GM12878 (cell line): Measurements from ENCODE around the gene MYH10. TPM values are rescaled to one million over a fixed set of nuclear protein-coding genes. Genes with fewer than 3 reads are reported as not detected.

ENCODE experiments used
- ATAC-seq: fragments of 200-7000 bp; cut with Tn5 transposase; 3 replicates; pipeline ENCODE4 v1.9.1; 2020; ENCODE audit warnings: mild to moderate bottlenecking, moderate library complexity
- BruUV-seq: library from RNA; stranded (reverse); fragments of 400-500 nt; replicated peaks from 2 replicates; lab custom pipeline; 2021; lab: Mats Ljungman, UMichigan
- CTCF ChIA-PET: fragments of 300-600 bp; sonication (Branson Sonifier 250); formaldehyde crosslinking; extraction: SDS; loops from one replicate; lab custom pipeline; 2021; ENCODE audit warnings: inconsistent platforms; lab: Yijun Ruan, JAX
- POLR2A ChIA-PET: fragments of 350-600 bp; formaldehyde crosslinking; extraction: SDS; loops from one replicate; lab custom pipeline; 2021; ENCODE audit warnings: inconsistent platforms; lab: Charles Lee
- RAD21 ChIA-PET: fragments of 300-600 bp; sonication (Branson Sonifier 250); formaldehyde crosslinking; loops from one replicate; lab custom pipeline; 2023; ENCODE audit warnings: antibody characterized with exemption; ENCODE audit not compliant: unreplicated experiment; lab: Charles Lee
- SMC1A ChIA-PET: fragments of 300-600 bp; sonication (Branson Sonifier 250); formaldehyde crosslinking; loops from one replicate; lab custom pipeline; 2023; ENCODE audit not compliant: unreplicated experiment, uncharacterized antibody; lab: Charles Lee
- DNase-seq: peaks from one replicate; pipeline ENCODE4 v3.0.0-alpha.2; 2011; ENCODE audit warnings: low read depth, low spot score
- FAIRE-seq: peaks from 3 replicates; lab custom pipeline; 2011; peaks lifted over from hg19 to GRCh38; lab: Jason Lieb, UNC
- H2AFZ ChIP-seq: 2 replicates; pipeline ENCODE4 v1.6.0; 2011; ENCODE audit warnings: low read depth, low read length, control low read depth; ENCODE audit not compliant: control insufficient read depth
- H3K27ac ChIP-seq: 2 replicates; pipeline ENCODE4 v1.5.1; 2011; ENCODE audit warnings: control low read depth; ENCODE audit not compliant: control insufficient read depth, insufficient read depth
- H3K27me3 ChIP-seq, 2 experiments: replicated peaks in 1 of 2; 2 replicates each; pipeline versions ENCODE4 v1.6.0 to v1.6.1; 2011; ENCODE audit warnings: low read length in 1 of 2; ENCODE audit not compliant: control insufficient read depth in 2 of 2, insufficient read depth in 2 of 2
- H3K36me3 ChIP-seq, 2 experiments: 2 replicates each; pipeline ENCODE4 v1.5.1; 2011; ENCODE audit warnings: low read length in 1 of 2; ENCODE audit not compliant: control insufficient read depth in 2 of 2, insufficient read depth in 2 of 2
- H3K4me1 ChIP-seq: 2 replicates; pipeline ENCODE4 v1.6.1; 2011; ENCODE audit warnings: mild to moderate bottlenecking, low read length, moderate library complexity, mixed read lengths; ENCODE audit not compliant: control insufficient read depth, insufficient read depth
- H3K4me2 ChIP-seq: 2 replicates; pipeline ENCODE4 v1.6.0; 2011; ENCODE audit warnings: control low read depth; ENCODE audit not compliant: control insufficient read depth, insufficient read depth
- H3K4me3 ChIP-seq: fragments of 200-600 bp; sonication (generic); 2 replicates; pipeline ENCODE4 v1.5.1; 2016
- H3K79me2 ChIP-seq: 2 replicates; pipeline ENCODE4 v1.6.0; 2011; ENCODE audit warnings: low read length; ENCODE audit not compliant: control insufficient read depth, insufficient read depth
- H3K9ac ChIP-seq: 2 replicates; pipeline ENCODE4 v1.8.0; 2011; ENCODE audit warnings: low read length, control low read depth, mixed read lengths; ENCODE audit not compliant: control insufficient read depth, insufficient read depth
- H3K9me3 ChIP-seq: replicated peaks from 3 replicates; pipeline ENCODE4 v1.5.1; 2011; ENCODE audit warnings: mild to moderate bottlenecking, low read length; ENCODE audit not compliant: control insufficient read depth, insufficient read depth
- H4K20me1 ChIP-seq: 2 replicates; pipeline ENCODE4 v1.6.0; 2011; ENCODE audit not compliant: control insufficient read depth, insufficient read depth
- ASH2L ChIP-seq: fragments of 300-600, 200-600 bp; sonication (generic); IDR thresholded peaks from 2 replicates; pipeline ENCODE4 v1.6.1; 2017; ENCODE audit warnings: low read depth, mild to moderate bottlenecking, borderline replicate concordance
- MTA2 ChIP-seq: fragments of 450-650 bp; IDR thresholded peaks from 2 replicates; pipeline ENCODE4 v1.6.1; 2016; ENCODE audit warnings: low read depth, mild to moderate bottlenecking, moderate library complexity
- NFIC ChIP-seq: IDR thresholded peaks from 2 replicates; pipeline ENCODE4 v1.6.1; 2012; ENCODE audit warnings: low read depth, mild to moderate bottlenecking, inconsistent platforms, low read length, moderate library complexity
- NFXL1 ChIP-seq: fragments of 450-650 bp; IDR thresholded peaks from 2 replicates; pipeline ENCODE4 v1.6.1; 2017; ENCODE audit warnings: antibody characterized with exemption, mild to moderate bottlenecking, borderline replicate concordance
- SUZ12 ChIP-seq: fragments of 200-600 bp; sonication (generic); IDR thresholded peaks from one replicate; pipeline ENCODE4 v1.6.1; 2018; ENCODE audit warnings: antibody characterized with exemption, mild to moderate bottlenecking; ENCODE audit not compliant: unreplicated experiment
- WGBS: methylation state at CpG from one replicate; pipeline ENCODE4 v1.1.6; 2016; ENCODE audit warnings: low lambda C conversion rate; ENCODE audit not compliant: insufficient replicate concordance, insufficient coverage; ENCODE audit errors: missing lambda C conversion rate; 5-methylcytosine and 5-hydroxymethylcytosine counted together
- in situ Hi-C: fragments of 300-500 bp; cut with MboI; formaldehyde crosslinking; loops from 9 replicates; pipeline ENCODE4 v1.14.3; 2018; ENCODE audit warnings: mixed read lengths
- intact Hi-C: fragments of 100-400 bp; cut with micrococcal nuclease; formaldehyde crosslinking; loops from one replicate; pipeline ENCODE4 v1.14.2; 2022; ENCODE audit not compliant: unreplicated experiment
- polyA plus RNA-seq, 11 experiments: library from polyadenylated mRNA; depleted of rRNA in 4 of 11; unstranded in 6 of 11; stranded (reverse) in 5 of 11; fragments of >200 nt; fragmentation: Nextera tagmentation in 4 of 11; fragmentation: Illumina TruSeq in 1 of 11; extraction: Ambion mirVana in 4 of 11; extraction: Trizol in 1 of 11; gene quantifications; 1 replicate in 1 of 11; 2 replicates in 10 of 11; pipeline versions ENCODE4 v1.2.1 to v1.2.3, GENCODE V29; 2011 to 2016; ENCODE audit warnings: inconsistent platforms in 2 of 11, missing spikeins in 2 of 11, low read depth in 1 of 11
- total RNA-seq, 4 experiments: library from RNA; depleted of rRNA in 3 of 4; stranded (reverse); fragments of >200 nt in 3 of 4; fragmentation: Illumina TruSeq in 1 of 4; extraction: Trizol in 1 of 4; gene quantifications; 2 replicates each; pipeline versions ENCODE4 v1.2.1 to v1.2.3, GENCODE V29; 2013 to 2021
- TF ChIP-seq, protein P1 (sequence below): IDR thresholded peaks from 2 replicates; pipeline ENCODE4 v1.6.1; 2012; ENCODE audit warnings: low read depth, low read length, improper control_type of control experiment
- TF ChIP-seq, protein P2 (sequence below): fragments of 450-650 bp; IDR thresholded peaks from 2 replicates; pipeline ENCODE4 v1.6.1; 2017; ENCODE audit warnings: borderline replicate concordance

Gene MYH10
- total and polyA plus RNA-seq, 10 of the 15 experiments (the other 5 are each of a cell fraction or from before 2014, with no cell fraction given): 0.33 to 7.1 (median 1.0) TPM

DNA sequence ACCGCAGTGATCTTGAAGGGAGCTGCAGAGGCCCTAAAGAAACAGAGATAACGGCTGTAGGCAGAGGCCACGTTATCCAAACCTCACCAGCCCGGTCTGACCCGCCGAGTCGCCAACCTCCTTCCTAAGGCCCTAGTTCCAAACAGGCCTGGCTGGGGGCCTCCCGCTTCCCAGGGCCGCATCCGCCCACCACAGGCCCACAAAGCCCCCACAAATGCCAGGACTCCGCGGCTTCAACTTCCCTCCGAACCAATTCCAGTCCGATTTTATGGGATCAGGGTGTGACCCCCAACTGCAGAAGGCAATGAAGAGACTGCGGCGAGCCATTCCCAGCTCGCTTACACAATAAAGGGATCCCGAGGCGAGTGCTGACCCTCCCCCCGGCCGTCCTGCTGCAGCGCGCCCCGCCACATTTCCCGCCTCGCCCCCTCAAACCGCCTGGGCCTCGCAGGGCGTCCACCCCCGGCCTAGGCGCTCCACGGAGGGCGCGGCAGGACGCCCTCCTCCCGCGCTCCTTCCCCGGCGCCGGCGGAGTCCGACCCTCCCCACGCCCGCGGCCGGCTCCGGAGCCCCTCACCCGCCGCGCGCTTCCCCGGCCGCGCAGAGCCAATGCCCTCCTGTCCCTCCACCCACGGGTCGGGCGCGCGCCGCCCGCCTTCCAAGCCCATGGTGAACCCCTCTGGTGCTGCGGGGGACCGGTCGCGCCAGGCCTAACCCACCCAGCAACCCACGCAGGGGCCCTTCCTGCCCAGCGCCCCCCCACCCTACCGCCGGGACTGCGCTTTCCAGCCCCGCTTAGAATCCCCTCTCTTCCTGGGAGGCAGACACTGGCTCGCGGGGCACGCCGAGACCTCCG, 926 bp downstream of the MYH10 start:
- TF ChIP-seq ASH2L (no peak), NFXL1 (no peak), SUZ12 (peak; percentile 71), MTA2 (no peak), NFIC (no peak)
- TF ChIP-seq, protein P1, sequence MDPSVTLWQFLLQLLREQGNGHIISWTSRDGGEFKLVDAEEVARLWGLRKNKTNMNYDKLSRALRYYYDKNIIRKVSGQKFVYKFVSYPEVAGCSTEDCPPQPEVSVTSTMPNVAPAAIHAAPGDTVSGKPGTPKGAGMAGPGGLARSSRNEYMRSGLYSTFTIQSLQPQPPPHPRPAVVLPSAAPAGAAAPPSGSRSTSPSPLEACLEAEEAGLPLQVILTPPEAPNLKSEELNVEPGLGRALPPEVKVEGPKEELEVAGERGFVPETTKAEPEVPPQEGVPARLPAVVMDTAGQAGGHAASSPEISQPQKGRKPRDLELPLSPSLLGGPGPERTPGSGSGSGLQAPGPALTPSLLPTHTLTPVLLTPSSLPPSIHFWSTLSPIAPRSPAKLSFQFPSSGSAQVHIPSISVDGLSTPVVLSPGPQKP: no peak
- TF ChIP-seq, protein P2, sequence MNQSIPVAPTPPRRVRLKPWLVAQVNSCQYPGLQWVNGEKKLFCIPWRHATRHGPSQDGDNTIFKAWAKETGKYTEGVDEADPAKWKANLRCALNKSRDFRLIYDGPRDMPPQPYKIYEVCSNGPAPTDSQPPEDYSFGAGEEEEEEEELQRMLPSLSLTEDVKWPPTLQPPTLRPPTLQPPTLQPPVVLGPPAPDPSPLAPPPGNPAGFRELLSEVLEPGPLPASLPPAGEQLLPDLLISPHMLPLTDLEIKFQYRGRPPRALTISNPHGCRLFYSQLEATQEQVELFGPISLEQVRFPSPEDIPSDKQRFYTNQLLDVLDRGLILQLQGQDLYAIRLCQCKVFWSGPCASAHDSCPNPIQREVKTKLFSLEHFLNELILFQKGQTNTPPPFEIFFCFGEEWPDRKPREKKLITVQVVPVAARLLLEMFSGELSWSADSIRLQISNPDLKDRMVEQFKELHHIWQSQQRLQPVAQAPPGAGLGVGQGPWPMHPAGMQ: no peak
- H3K4me2 ChIP-seq: peak overlapping the region; percentile 85
- no peaks in the 10 kb centered on the region for H3K4me1 ChIP-seq
- BruUV-seq: no TSS peak
- no peak overlapping the region for H3K27ac ChIP-seq
- POLR2A ChIA-PET: no interaction called here
- peaks cover 0 to 6% of the 10 kb centered on the region in 2 experiments; a peak in 2 of 4 replicates for H3K27me3 ChIP-seq
- ATAC-seq (no peak), DNase-seq (no peak), FAIRE-seq (no peak)
- H3K9ac ChIP-seq: no peak overlapping the region
- H3K4me3 ChIP-seq: peak overlapping the region; percentile 81
- H2AFZ ChIP-seq: no peak overlapping the region
- H3K9me3 ChIP-seq: no peaks in the 10 kb centered on the region
- 12% methylated on average over 45 of the region's 76 CpGs for WGBS
- in situ Hi-C loops (no loop called here), intact Hi-C loops (no loop called here)
- RAD21 ChIA-PET: no interaction called here
- H3K36me3 ChIP-seq: no peaks in the 10 kb centered on the region
- no peaks in the 10 kb centered on the region for H4K20me1 ChIP-seq
- SMC1A ChIA-PET: no interaction called here
- CTCF ChIA-PET: no interaction called here
- no peaks in the 10 kb centered on the region for H3K79me2 ChIP-seq
